ENCODE data around the gene RAB11FIP2.
"Not testable (repeated sequence)": the region's sequence is repeated elsewhere in the genome, so short reads cannot be mapped to it uniquely, and the experiment has no call there.

RAB11FIP2 gene, protein sequence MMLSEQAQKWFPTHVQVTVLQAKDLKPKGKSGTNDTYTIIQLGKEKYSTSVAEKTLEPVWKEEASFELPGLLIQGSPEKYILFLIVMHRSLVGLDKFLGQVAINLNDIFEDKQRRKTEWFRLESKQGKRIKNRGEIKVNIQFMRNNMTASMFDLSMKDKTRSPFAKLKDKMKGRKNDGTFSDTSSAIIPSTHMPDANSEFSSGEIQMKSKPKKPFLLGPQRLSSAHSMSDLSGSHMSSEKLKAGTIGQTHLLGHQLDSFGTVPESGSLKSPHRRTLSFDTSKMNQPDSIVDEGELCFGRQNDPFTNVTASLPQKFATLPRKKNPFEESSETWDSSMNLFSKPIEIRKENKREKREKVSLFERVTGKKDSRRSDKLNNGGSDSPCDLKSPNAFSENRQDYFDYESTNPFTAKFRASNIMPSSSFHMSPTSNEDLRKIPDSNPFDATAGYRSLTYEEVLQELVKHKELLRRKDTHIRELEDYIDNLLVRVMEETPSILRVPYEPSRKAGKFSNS

DNA sequence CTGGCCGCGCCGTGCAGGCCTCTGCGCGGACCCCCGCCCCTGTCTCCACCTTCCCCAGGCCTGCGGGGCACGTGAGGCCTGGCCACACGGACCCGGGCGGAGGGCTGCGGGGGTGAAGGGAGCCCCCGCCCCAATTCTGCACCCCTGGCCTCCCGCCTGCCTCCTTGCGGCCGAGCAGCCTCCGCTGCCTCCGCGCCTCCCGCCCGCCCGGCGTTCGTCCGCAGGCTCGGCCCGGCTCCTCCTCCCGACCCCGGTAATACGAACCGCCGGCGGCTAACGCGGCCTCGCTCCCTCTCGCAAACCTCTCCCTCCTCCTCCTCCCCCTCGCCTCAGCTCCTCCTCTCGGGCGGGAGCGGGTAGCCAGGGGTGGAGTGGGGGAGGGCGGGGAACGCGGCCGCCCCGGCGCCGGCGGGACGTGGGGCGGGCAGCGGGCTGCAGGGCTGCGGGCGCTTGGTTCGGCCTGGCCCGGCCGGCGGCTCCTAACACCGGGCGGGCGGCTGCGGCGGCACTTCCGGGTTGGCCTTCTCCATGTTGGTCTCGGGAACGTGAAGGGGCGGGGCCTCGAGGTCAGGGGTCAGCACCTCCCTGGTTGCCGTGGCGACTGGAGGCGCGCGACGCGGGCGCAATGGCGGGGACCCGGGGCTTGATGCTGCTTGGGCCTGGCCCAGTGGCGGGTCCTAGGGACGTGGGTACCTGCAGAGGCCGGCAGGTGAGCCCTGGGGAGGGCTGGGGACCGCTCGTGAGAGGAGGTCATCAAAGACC, at the start of gene RAB11FIP2:
TSS of gene RAB11FIP2 (minus strand) at position 547 of the 762 bp plus-strand sequence. CDS start 778 bp downstream, outside the sequence.
- DNase-seq, result peak; percentile 42

DNA sequence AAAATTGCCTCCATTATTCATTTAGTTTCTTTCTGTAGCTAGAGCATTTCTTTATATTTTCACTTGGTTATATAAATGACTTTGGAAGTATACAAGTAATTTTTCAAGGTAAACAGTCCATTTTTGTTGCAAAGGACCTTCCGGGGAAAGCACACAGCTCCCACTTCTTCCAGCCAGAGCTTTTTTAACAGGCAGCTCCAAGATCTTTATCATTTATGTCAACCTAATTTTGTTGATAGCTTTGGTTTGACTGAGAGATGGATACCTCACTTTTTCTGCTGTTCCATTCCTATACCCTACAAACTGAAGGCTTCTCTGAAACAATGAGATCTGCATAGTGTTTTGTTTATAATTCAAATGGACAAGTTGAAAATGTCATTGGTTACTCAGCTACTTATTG, 49.3 kb upstream of the RAB11FIP2 start:
- DNase-seq, result no peak

DNA sequence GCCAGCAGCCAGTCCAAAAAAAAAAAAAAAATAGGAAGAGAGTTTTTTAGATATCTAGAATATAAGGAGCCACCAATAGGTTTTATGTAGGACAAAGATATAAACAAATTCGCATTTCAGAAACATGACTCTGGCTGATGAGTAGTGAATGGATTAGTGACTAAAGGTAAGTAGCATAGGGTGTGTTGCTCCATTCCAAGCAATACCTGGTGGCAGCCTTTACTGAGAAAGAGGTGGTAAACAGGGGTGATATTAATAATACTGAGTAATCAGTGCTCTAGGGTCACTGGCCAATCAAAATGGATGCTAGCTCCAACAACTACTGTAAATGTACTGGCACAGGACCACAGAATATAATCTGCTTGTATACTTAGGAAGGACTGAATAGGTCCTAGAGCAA, 45.5 kb upstream of the RAB11FIP2 start:
- no peak for DNase-seq

DNA sequence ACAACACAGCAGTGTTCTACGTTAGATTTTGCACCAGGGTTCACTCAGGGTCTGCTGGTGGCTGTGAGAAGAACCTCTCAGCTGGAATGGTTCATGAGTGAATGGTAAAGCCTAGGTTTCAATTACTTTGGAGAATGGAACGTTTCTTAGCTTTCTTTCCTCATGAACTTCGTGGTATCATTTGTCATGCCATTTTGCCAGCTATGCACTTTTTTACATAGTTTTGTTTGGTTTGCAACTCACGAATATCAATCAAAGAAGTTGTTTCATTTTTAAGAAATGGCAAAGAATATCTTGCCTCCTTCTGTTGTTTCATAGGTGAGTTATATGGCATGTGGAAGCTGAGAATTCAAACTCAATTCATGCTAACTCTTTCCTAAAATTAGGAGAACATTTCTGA, 34.1 kb upstream of the RAB11FIP2 start:
- no peak for DNase-seq

DNA sequence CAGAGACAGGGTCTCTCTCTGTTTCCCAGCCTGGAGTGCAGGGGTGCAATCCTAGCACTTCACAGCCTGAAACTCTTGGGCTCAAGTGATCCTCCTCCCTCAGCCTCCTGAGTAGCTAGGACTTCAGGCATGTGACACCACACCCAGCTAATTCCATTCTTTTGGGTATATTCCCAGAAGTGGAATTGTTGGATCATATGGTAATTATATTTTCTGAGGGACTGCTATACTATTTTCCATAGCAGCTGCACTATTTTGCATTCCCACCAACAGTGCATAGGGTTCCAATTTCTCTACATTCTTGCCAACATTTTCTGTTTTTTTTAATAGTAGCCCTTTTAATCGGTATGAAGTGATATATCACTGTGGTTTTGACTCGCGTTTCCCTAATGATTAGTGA, 30.0 kb upstream of the RAB11FIP2 start:
- DNase-seq, result no peak

DNA sequence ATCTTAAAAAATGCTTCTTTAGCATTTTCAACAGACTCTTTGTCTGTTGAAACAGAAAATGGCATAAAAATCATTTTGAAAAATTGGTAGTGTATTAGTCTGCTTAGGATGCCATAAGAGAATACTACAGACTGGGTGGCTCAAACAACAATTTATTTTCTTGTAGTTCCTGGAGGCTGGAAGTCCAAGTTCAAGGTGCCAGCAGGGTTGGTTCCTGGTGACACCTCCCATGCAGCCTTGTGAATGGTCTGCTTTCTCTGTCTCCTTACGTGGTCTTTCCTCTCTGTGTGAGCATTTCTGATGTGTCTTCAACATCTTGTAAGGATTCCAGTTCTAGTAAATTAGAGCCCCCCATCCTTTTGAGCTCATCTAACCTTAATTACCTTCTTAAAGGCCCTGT, 26.1 kb upstream of the RAB11FIP2 start:
- no peak for DNase-seq

DNA sequence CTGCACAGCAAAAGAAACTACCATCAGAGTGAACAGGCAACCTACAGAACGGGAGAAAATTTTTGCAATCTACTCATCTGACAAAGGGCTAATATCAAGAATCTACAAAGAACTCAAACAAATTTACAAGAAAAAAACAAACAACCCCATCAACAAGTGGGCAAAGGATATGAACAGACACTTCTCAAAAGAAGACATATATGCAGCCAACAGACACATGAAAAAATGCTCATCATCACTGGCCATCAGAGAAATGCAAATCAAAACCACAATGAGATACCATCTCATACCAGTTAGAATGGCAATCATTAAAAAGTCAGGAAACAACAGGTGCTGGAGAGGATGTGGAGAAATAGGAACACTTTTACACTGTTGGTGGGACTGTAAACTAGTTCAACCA, 20.6 kb upstream of the RAB11FIP2 start:
- not testable (repeated sequence) for DNase-seq

DNA sequence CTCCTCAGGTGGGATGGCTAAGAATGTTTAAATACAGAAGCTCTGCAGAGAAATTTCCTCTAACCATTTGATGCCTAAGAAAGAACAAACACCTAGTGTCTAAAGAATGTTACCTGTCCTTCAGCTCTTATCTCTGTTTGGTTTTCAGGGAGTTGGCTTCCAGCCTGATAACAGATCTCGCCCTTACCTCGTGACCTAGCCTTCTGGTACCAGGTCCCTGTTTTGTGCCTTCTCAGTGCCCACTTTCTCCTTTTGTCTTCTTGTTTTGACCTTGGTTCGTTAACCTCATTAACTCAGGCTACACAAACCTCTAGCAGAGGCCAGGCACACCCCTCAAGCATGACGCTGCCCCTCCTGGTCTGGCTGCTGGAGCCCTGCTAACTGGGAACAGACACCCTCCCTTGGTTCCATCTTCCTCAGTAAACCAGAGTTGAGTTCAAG, 16.1 kb upstream of the RAB11FIP2 start:
- DNase-seq, result no peak

DNA sequence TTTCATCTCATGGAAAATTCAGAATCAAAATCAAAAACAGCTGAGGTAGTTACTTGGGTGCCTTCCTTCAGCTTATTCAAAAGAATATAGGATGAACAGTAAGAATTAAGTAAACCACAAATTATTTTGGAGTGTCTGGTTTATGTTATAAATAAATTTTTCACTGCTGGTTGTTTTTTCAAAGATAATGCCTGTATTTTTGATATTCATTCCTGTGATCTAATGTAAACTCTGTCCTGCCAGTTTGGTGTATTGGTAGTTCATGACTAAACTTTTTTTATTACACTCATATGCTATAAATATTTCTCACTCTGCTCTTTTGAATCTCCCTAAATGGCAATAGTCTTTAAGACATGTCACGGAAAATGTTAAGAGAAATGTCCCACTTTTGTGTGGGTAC, 11.6 kb upstream of the RAB11FIP2 start:
- no peak for DNase-seq

DNA sequence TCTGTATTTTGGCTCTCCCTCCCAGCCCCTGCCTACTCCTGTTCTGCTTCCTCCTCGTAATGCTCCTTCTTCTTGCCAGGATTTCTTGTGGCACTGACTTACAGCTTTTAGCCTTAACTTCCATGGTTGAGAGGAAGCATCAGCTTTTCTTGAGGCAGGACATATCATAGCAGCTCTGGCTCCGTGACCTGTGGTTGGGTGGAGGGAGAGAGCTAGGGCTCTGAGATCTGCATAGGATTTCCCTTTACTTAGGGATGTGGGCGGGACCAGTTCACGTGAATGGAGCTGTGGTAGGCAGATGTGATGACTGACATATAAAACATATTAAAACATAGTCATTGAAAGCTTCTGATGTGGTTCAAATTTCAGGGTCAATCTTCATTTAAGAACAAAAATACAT, 10.6 kb upstream of the RAB11FIP2 start:
- DNase-seq, result no peak

DNA sequence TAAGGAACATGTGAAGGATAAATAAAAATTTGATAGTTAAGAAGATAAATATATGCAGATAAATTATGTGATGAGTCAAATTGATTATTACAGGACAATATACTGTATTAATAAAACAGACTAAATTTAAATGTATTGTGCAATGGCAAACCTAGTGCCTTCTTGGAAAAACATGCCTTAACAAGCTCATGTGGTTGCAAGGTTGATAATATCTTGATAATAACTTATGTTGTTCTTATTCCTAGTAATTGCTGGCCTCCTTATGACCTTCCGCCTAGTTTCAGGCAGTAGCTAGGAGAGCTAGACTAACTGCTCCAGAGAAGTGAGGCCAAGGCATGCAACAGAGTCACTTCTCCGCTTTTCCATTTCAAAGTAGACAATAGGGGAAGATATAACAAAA, 7.6 kb upstream of the RAB11FIP2 start:
- DNase-seq, result no peak

DNA sequence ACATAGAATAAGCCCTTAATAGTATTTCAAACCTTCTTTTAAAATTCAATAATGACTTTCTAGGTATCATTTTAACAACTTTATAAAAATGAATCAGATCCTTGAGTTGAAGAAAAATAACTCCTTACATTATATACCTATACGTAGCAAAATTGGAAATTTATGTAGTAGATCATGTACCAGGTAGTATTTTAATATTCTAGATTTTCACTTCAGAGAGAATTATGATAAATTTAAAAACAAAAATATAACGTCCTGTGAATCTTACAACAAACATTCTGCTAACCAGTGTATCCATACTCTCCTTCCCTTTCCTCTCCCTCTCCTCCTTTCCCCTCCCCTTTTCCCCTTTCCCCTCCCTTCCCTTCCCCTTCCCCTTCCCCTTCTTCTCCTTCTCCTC, 6.1 kb upstream of the RAB11FIP2 start:
- no peak for DNase-seq

DNA sequence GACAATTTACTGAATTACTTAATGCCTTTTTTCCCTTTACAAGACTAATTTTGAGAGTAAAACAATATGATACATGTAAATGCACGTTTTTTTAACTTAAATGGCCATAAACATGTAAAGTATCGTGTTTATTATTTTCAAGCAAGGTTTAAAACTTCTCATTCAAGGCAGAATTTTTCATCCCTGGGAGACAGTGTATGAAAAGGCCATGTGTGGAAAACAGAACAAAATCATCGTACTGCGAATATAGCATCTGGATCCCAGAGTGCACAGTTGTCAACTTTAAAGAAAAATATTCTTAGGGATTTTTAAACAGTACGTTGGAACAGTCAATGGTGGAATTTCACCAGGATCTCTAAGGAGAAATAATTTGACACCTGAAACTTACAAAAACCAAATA, 1.1 kb upstream of the RAB11FIP2 start:
- DNase-seq, result no peak

DNA sequence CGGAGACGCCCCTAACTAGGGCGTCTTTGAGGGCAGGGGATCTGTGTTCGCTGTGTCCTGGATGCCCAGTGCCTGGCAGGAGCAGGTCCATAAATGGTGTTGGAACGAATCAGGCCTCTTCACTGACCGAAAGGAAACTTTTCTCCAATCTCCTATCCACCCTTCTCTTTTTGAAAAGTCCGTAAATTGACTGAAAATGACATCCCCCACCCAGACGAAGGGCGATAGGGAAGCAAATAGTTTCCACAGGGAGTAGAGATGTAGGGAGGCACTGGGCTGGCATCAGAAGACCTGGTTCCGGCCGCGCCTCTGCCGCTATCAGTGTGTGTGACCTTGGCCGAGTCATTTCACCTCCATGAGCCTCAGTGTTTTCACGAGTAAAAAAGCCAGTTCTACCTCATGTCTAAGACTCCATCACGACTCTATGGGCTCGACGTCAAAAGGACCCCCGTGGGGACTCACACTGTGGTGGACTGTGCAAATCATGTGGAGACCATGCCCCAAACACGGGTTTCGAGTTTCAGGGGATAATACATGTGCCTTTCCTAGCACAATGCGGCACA, 497 bp upstream of the RAB11FIP2 start:
- DNase-seq, result no peak

DNA sequence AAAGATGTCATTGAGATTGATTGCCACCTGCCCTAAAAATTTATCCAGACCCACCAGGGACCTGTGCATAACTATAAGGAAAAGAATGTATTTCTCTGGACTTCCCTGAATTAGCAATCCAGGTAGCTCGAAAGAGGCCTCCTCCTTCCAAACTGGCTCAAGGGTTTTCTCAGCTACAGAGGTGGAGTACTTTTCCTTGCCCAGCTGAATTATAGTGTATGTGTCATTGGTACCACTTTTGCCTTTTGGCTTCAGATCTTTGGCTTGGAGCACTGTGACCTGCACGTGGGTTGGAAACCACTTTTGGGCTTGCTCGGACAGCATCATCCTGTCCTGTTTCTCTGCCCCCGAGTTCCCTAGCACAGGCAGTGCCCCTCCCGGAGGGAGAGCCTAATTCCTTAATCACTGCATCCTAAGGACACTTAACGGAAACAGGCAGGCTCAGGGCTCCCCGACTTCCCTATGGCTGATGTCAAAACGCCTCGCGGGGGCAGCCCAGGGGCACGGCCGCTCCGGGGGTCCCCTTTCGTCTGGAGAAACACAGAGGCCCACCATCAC, 825 bp downstream of the RAB11FIP2 start:
- DNase-seq, result no peak

DNA sequence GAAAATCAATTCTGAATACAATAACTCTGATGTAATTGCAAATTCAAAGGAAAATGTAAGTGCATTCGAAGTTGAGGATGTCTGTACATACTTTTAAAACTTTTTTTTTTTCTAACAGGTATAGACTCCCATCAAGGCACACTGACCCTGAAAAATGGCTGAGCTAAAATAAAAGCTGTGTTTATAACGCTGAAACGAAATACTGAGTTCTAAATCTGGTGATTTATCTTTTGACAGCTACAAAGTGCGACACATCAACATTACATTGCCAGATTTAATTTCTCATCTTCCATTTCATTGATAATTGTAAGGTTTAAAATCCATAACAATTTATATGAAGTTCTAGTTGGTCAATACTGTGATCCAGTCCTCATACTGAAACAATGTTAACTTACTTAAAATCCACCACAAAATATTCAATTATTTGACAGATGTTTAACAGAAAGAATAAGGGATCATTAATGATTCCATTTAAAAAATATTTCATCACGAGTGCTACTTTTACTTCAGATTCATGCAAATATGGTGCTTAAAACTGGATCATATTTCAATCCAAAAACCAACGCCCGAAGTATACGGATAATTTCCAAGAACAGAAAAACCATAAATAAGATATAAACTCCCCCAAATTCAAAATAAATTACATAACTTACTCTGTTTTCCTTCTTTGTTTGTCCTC, 1.4 kb downstream of the RAB11FIP2 start:
- no peak for DNase-seq

DNA sequence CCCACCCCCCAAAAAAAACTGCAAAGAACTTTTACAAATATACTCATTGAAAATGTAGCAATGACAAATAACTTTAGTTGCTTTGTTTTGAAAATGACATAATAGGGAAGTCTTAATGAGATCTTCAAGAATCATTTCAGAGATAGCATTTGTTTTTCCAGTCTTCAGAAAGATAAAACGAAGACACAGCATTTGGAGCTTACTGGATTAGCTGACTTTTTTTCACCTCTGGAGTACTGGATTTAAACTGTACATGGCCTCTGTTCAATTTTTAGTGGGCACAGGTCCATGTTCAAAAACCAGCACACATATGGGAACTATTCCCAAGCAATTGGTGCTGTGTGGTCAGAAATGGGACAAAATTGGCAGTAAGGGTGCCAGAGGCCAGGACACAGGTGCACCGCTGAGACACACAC, 3.9 kb downstream of the RAB11FIP2 start:
- DNase-seq, result no peak

DNA sequence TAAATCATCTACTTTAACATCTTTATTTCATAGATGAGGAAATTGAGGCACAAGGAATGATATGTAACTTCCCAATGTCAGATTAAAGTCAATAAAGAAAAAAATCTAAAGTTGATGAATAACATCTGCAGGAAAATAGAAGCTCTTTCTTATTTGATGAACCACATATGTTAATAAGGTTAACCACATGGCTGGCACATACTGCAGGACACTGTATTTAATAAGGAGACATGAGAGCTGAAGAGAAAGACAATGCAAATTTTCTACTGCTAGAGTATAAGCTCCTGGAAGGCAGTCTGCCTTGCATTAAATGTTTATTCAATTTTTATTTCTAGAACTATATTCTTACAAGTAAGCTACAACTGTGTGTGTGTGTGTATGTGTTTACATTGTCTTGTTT, 4.4 kb downstream of the RAB11FIP2 start:
- no peak for DNase-seq

DNA sequence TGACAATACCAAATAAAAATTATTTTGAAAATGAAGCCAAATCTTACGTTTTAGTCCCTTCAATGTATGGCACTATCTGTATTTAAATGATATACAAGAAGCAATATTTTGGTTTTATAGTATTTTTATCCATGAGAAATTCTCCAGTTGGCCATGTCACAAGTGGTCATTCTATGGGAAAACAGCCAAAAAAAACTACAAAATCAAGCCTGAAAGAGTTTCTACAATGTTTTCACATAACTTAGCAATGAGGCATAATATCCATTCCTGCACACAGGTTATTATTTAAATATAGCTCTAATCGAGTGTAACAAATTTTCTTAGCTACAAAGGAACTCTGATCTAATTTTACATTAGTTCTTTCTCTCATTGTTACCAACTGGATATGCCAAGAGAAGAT, 5.4 kb downstream of the RAB11FIP2 start:
- no peak for DNase-seq

DNA sequence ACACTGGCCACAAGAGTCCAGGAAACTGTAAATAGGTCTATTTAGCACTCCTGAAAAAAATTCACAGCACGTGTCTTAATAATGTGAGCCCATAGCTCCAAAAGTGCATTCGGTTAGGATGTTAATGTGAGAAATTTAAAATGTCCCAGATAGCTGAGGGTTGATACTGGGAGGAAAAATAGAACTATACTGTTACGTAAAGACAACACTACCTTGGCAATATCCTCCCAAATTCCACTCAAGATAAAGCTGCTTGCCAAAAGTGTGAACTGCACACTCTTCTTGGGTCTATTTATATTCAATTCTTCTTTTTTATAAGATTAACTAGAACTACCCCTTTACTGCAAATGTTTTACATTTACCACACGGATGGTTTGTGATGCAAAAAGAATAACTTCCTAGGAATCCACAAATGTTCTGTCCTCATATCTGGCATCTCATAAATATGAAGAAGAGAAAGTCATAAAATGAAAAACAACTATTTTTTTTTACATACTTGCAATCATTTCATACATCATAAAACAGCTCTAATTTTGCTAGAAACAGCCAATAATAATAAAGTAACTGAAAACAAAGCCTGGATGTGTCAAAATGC, 10.4 kb downstream of the RAB11FIP2 start:
- no peak for DNase-seq

DNA sequence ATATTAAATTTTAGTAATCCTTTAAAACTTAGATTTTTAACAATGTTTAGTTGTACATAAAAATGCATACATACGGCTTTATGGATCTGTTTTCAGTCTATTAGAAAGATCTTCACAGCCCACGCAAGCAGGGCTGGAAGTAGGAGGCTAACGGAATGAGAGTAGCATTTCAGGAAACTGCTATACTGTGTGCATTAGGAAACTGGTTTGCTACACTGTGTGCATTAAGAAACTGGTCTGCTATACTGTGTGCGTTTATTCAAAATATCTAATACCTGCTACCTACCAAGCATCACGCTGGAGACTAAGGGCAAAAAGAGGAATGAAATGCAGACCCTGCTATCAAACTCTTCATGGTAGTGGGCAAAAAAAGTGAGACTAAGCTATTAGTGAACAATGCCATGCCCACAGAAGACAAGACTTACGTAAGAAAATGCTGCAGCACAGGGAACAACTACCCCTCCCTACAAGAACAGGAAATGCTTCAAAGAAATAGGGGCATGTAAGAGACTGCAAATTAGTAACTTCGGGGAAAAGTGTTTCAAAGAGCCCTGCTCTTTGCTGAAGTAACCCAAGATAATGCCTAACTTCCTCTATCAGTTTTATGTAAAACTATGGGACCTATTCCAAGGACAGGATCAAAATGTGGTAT, 11.3 kb downstream of the RAB11FIP2 start:
- no peak for DNase-seq

DNA sequence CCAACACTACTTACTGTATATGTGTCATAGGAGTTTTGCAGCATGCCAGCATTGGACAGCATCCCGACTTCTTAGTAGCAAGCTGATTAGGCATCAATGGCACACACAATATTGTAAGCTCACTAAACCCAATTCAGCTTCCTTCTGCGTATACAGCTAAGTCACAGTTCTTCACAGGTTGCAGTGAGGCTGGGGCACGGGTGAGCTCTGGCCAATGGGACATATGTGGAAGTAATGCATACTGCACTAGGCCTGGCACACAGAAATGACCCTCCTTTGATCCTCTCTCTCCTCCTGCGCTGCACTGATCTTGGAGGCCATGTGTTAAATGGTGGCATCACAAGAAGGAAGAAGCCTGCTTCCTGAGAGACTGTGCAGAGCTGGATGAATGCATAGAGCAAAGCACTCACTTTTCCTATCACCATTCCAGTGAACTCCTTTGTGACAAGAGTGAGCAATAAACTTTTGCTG, 11.9 kb downstream of the RAB11FIP2 start:
- no peak for DNase-seq
